HCT116 (cell line): ENCODE results near the gene CORO2B. TPM values are rescaled to one million over a fixed set of nuclear protein-coding genes. Genes with fewer than 3 reads are reported as not detected.

ENCODE experiments used
- ATAC-seq: fragments of 200-7000 bp; cut with Tn5 transposase; 2 replicates; pipeline ENCODE4 v1.9.1; 2020; ENCODE audit warnings: mild to moderate bottlenecking, moderate library complexity
- BruUV-seq: library from RNA; stranded (reverse); fragments of 400-500 nt; replicated peaks from 2 replicates; lab custom pipeline; 2021; lab: Mats Ljungman, UMichigan
- CTCF ChIA-PET: fragments of 300-600 bp; sonication (Branson Sonifier 250); formaldehyde crosslinking; loops from one replicate; lab custom pipeline; 2021; ENCODE audit warnings: antibody characterized with exemption; lab: Charles Lee
- POLR2A ChIA-PET: fragments of 300-600, 350-600 bp; sonication (Branson Sonifier 250); formaldehyde crosslinking; loops from one replicate; lab custom pipeline; 2021; ENCODE audit warnings: antibody characterized with exemption; lab: Charles Lee
- RAD21 ChIA-PET, 2 experiments: fragments of 300-600 bp; sonication (Branson Sonifier 250); formaldehyde crosslinking; loops; one replicate each; lab custom pipeline; 2023; ENCODE audit warnings: low total read pairs in 2 of 2; ENCODE audit not compliant: uncharacterized antibody in 2 of 2, unreplicated experiment in 2 of 2, low non-redundant PET in 1 of 2; lab: Charles Lee
- DNase-seq: peaks from one replicate; pipeline ENCODE4 v3.0.0-alpha.2; 2010; ENCODE audit warnings: low read depth, low spot score
- H2AFZ ChIP-seq: fragments of 200-600 bp; shearing (Covaris generic), sonication (generic); 2 replicates; pipeline ENCODE4 v1.6.1; 2017; ENCODE audit warnings: low read depth, mixed run types, mixed read lengths, antibody characterized with exemption, low read length; ENCODE audit not compliant: poor library complexity, severe bottlenecking
- H3K27ac ChIP-seq: 2 replicates; pipeline ENCODE4 v1.5.1; 2012; ENCODE audit warnings: low read depth, low read length
- H3K27me3 ChIP-seq: fragments of 200-600 bp; sonication (generic); 2 replicates; pipeline ENCODE4 v1.6.1; 2016; ENCODE audit warnings: mixed run types, low read length, mixed read lengths; ENCODE audit not compliant: insufficient read depth
- H3K36me3 ChIP-seq, 2 experiments: fragments of 200-500 bp in 1 of 2; fragments of 200-600 bp in 1 of 2; sonication (Bioruptor generic) in 1 of 2; sonication (generic) in 1 of 2; 2 replicates each; pipeline versions ENCODE4 v1.5.1 to v1.6.1; 2014 to 2016; ENCODE audit warnings: low read length in 2 of 2, inconsistent platforms in 1 of 2, mixed read lengths in 1 of 2, mixed run types in 1 of 2; ENCODE audit not compliant: insufficient read depth in 2 of 2, control insufficient read depth in 1 of 2
- H3K4me1 ChIP-seq, 2 experiments: fragments of 200-600 bp in 1 of 2; sonication (generic) in 1 of 2; 2 replicates each; pipeline versions ENCODE4 v1.5.1 to v1.6.1; 2012 to 2017; ENCODE audit warnings: low read length in 2 of 2, inconsistent platforms in 1 of 2, mild to moderate bottlenecking in 1 of 2, mixed read lengths in 1 of 2, mixed run types in 1 of 2, moderate library complexity in 1 of 2; ENCODE audit not compliant: insufficient read depth in 2 of 2, control insufficient read depth in 1 of 2
- H3K4me2 ChIP-seq: fragments of 200-600 bp; sonication (generic); 2 replicates; pipeline ENCODE4 v1.6.1; 2017; ENCODE audit warnings: mixed run types, low read length, mixed read lengths
- H3K4me3 ChIP-seq, 2 experiments: fragments of 200-600 bp in 1 of 2; sonication (generic) in 1 of 2; replicated peaks in 1 of 2; 2 replicates each; pipeline ENCODE4 v1.5.1; 2011 to 2016; ENCODE audit warnings: low read length in 2 of 2, control low read depth in 1 of 2, low read depth in 1 of 2, mild to moderate bottlenecking in 1 of 2, mixed read lengths in 1 of 2, mixed run types in 1 of 2
- H3K79me2 ChIP-seq: fragments of 200-600 bp; sonication (generic); 2 replicates; pipeline ENCODE4 v1.6.1; 2017; ENCODE audit warnings: mild to moderate bottlenecking, mixed run types, low read length, moderate library complexity, mixed read lengths; ENCODE audit not compliant: insufficient read depth
- H3K9ac ChIP-seq: fragments of 200-600 bp; sonication (generic); 2 replicates; pipeline ENCODE4 v1.6.1; 2016; ENCODE audit warnings: low read length, mixed read lengths
- H3K9me2 ChIP-seq: fragments of 200-600 bp; sonication (generic), shearing (Covaris generic); 2 replicates; pipeline ENCODE4 v1.6.1; 2017; ENCODE audit warnings: mixed run types, mild to moderate bottlenecking, moderate library complexity; ENCODE audit not compliant: insufficient read depth
- H3K9me3 ChIP-seq, 2 experiments: fragments of 200-500 bp in 1 of 2; fragments of 200-600 bp in 1 of 2; sonication (Bioruptor generic) in 1 of 2; sonication (generic) in 1 of 2; 2 replicates each; pipeline ENCODE4 v1.6.1; 2014 to 2017; ENCODE audit warnings: low read length in 2 of 2, mixed read lengths in 2 of 2, inconsistent platforms in 1 of 2, low read depth in 1 of 2, mild to moderate bottlenecking in 1 of 2, mixed run types in 1 of 2, moderate library complexity in 1 of 2; ENCODE audit not compliant: control insufficient read depth in 1 of 2, insufficient read depth in 1 of 2
- H4K20me1 ChIP-seq: fragments of 200-600 bp; sonication (generic), shearing (Covaris generic); 2 replicates; pipeline ENCODE4 v1.6.1; 2017; ENCODE audit warnings: mixed run types, mild to moderate bottlenecking, moderate library complexity; ENCODE audit not compliant: insufficient read depth
- CBX3 ChIP-seq: IDR thresholded peaks from 2 replicates; pipeline ENCODE4 v1.6.1; 2012; ENCODE audit warnings: low read depth
- EGR1 ChIP-seq: IDR thresholded peaks from 2 replicates; pipeline ENCODE4 v1.6.1; 2012; ENCODE audit warnings: low read depth
- POLR2A ChIP-seq: IDR thresholded peaks from 2 replicates; pipeline ENCODE4 v1.7.0; 2011; ENCODE audit warnings: borderline replicate concordance; ENCODE audit not compliant: insufficient read depth, insufficient read length; ENCODE audit errors: extremely low read depth
- RAD21 ChIP-seq: IDR thresholded peaks from 2 replicates; pipeline ENCODE4 v1.6.1; 2012; ENCODE audit warnings: low read depth, mild to moderate bottlenecking
- SP1 ChIP-seq: IDR thresholded peaks from 2 replicates; pipeline ENCODE4 v1.6.1; 2012; ENCODE audit warnings: low read depth
- YY1 ChIP-seq: IDR thresholded peaks from 2 replicates; pipeline ENCODE4 v1.6.1; 2011; ENCODE audit warnings: low read length, low read depth, moderate library complexity, mild to moderate bottlenecking; ENCODE audit not compliant: insufficient replicate concordance; ENCODE audit errors: extremely low read depth
- ZFX ChIP-seq: fragments of 450-650 bp; IDR thresholded peaks from 2 replicates; pipeline ENCODE4 v1.6.1; 2017
- ZNF274 ChIP-seq: fragments of 200-500 bp; sonication (Bioruptor generic); IDR thresholded peaks from 2 replicates; pipeline ENCODE4 v1.6.1; 2014; ENCODE audit warnings: mild to moderate bottlenecking, low read depth, low read length, inconsistent platforms
- intact Hi-C: fragments of 100-400 bp; cut with micrococcal nuclease; formaldehyde crosslinking; loops from 2 replicates; pipeline ENCODE4 v1.10.0; 2022
- total RNA-seq: library from RNA; stranded (reverse); gene quantifications from one replicate; pipeline ENCODE4 v1.2.1, GENCODE V29; 2021; ENCODE audit not compliant: unreplicated experiment
- TF ChIP-seq, protein P1 (sequence below): IDR thresholded peaks from 2 replicates; pipeline ENCODE4 v1.6.1; 2011; ENCODE audit warnings: mild to moderate bottlenecking, low read length, moderate library complexity; ENCODE audit not compliant: insufficient replicate concordance; ENCODE audit errors: extremely low read depth
- TF ChIP-seq, protein P2 (sequence below), 3 experiments: fragments of 200-600 bp in 1 of 3; sonication (generic) in 1 of 3; IDR thresholded peaks in 2 of 3; conservative IDR thresholded peaks in 1 of 3; 2 replicates each; pipeline ENCODE4 v1.5.1; 2012 to 2017; ENCODE audit warnings: low read depth in 2 of 3, low read length in 2 of 3, antibody characterized with exemption in 1 of 3, borderline replicate concordance in 1 of 3, control low read depth in 1 of 3, mild to moderate bottlenecking in 1 of 3, mixed read lengths in 1 of 3, mixed run types in 1 of 3, moderate library complexity in 1 of 3; ENCODE audit not compliant: insufficient read depth in 1 of 3

CORO2B gene
- total RNA-seq, 1 experiment from 2014 or later, result 2.8 TPM

DNA sequence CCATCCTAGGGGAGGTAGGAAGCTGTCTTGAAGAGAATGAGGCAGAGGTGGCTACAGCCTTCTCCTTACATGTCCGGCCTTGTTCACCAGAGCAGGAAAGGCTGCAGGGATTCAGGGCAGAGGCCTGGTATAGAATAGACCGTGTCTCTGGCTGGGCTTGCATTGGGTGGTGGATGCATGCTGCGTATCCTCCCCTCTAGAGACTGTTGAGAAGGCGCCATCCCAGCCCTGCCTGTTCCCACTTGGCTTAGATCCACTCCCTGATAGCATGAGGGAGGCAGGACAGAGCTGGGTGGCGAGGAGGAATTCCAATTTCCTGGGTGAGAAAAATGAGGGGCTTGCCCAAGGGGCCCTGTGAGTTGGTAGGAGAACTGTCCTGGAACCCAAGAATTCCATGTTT lies 57.5 kb downstream of the CORO2B start:
- intact Hi-C loops, result no loop called here
- CTCF ChIA-PET, result no interaction called here

DNA sequence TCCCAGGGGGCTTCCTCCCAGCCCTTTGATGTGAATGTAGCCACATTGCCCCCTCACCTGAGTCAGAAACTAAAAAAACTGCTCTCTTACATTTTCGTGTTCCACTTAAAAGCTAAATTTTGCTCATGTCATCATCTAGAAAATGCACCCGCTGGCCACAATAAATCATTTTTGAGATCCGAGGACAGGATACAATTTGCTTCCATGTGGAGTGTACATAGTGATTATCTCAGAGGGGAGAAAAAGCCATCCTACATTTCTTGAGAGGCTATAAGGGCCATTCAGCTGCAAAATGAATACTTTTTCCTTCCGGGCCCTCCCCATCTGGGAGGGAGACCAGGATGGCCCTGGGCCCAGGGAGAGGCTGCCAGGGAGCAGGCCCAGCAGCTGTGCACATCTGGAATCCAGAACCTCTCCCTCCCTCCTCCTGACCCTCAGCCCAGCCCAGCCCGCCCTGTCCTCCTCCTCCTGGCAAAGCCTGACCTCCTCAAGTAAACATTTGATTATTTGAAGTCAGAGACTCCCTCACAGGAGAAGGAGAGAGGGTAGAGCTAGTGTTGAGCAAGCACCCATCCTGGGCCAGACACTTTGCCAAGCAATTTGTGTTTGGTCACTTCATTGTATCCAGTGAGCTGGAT lies 59.1 kb downstream of the CORO2B start:
- H3K4me3 ChIP-seq, result no peak overlapping the region
- no TSS peak for BruUV-seq
- no peak overlapping the region for H3K27ac ChIP-seq
- CTCF ChIA-PET, result interaction anchor here (0.9 to 1.2 kb wide), 2 partner anchors 36 to 78 kb away, joined by 3 read pairs; no protein-coding TSS in a partner anchor
- no peaks in the 10 kb centered on the region for H3K36me3 ChIP-seq
- POLR2A ChIA-PET, result no interaction called here
- intact Hi-C loops, result no loop called here
- TF ChIP-seq ZNF274, result no peak
- TF ChIP-seq YY1, result no peak
- TF ChIP-seq POLR2A, result no peak
- TF ChIP-seq EGR1, result no peak
- TF ChIP-seq, protein P1, sequence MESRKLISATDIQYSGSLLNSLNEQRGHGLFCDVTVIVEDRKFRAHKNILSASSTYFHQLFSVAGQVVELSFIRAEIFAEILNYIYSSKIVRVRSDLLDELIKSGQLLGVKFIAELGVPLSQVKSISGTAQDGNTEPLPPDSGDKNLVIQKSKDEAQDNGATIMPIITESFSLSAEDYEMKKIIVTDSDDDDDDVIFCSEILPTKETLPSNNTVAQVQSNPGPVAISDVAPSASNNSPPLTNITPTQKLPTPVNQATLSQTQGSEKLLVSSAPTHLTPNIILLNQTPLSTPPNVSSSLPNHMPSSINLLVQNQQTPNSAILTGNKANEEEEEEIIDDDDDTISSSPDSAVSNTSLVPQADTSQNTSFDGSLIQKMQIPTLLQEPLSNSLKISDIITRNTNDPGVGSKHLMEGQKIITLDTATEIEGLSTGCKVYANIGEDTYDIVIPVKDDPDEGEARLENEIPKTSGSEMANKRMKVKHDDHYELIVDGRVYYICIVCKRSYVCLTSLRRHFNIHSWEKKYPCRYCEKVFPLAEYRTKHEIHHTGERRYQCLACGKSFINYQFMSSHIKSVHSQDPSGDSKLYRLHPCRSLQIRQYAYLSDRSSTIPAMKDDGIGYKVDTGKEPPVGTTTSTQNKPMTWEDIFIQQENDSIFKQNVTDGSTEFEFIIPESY, result no peak
- no peak for TF ChIP-seq ZFX
- TF ChIP-seq, protein P2, sequence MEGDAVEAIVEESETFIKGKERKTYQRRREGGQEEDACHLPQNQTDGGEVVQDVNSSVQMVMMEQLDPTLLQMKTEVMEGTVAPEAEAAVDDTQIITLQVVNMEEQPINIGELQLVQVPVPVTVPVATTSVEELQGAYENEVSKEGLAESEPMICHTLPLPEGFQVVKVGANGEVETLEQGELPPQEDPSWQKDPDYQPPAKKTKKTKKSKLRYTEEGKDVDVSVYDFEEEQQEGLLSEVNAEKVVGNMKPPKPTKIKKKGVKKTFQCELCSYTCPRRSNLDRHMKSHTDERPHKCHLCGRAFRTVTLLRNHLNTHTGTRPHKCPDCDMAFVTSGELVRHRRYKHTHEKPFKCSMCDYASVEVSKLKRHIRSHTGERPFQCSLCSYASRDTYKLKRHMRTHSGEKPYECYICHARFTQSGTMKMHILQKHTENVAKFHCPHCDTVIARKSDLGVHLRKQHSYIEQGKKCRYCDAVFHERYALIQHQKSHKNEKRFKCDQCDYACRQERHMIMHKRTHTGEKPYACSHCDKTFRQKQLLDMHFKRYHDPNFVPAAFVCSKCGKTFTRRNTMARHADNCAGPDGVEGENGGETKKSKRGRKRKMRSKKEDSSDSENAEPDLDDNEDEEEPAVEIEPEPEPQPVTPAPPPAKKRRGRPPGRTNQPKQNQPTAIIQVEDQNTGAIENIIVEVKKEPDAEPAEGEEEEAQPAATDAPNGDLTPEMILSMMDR (IDR thresholded peaks at IDR 0.05 in 2 of 3, conservative IDR thresholded peaks at IDR 0.05 in 1 of 3; ENCODE audit: borderline replicate concordance in 1 of 3, insufficient read depth in 1 of 3, low read depth in 2 of 3, low read length in 2 of 3), result no peak
- TF ChIP-seq SP1, result no peak
- no peak for TF ChIP-seq RAD21
- TF ChIP-seq CBX3, result no peak
- H3K27me3 ChIP-seq, result no peaks in the 10 kb centered on the region
- H3K79me2 ChIP-seq, result no peaks in the 10 kb centered on the region
- H3K9ac ChIP-seq, result no peak overlapping the region
- H4K20me1 ChIP-seq, result no peaks in the 10 kb centered on the region
- no peak overlapping the region for H3K4me2 ChIP-seq
- H3K4me1 ChIP-seq, result peaks cover 0 to 40% of the 10 kb centered on the region in 2 experiments; a peak in 2 of 4 replicates
- no peaks in the 10 kb centered on the region for H3K9me2 ChIP-seq
- no peak overlapping the region for H2AFZ ChIP-seq
- no peaks in the 10 kb centered on the region for H3K9me3 ChIP-seq
- RAD21 ChIA-PET, result no interaction called here
- DNase-seq (no peak), ATAC-seq (no peak)

More for the DNA sequence above, 57.5 kb downstream of the CORO2B start:
- Histone ChIP-seq H3K4me3 (no peak overlapping the region), H3K27me3 (no peaks in the 10 kb centered on the region), H3K4me1 (peaks cover 0 to 27% of the 10 kb centered on the region in 2 experiments; a peak in 2 of 4 replicates), H3K4me2 (no peak overlapping the region), H2AFZ (no peak overlapping the region), H3K36me3 (no peaks in the 10 kb centered on the region), H3K9me3 (no peaks in the 10 kb centered on the region), H3K9me2 (no peaks in the 10 kb centered on the region), H3K9ac (no peak overlapping the region), H4K20me1 (no peaks in the 10 kb centered on the region), H3K79me2 (no peaks in the 10 kb centered on the region), H3K27ac (no peak overlapping the region)
- BruUV-seq, result no TSS peak
- TF ChIP-seq ZFX (no peak), ZNF274 (no peak)
- DNase-seq (no peak), ATAC-seq (no peak)
- POLR2A ChIA-PET, result no interaction called here
- RAD21 ChIA-PET, result no interaction called here
